Measurements from ENCODE around the gene BAIAP2L1. TPM values are rescaled to one million over a fixed set of nuclear protein-coding genes. Genes with fewer than 3 reads are reported as not detected.

Gene BAIAP2L1
- total and polyA plus RNA-seq, 2 experiments from 2014 or later, result 24.1 to 38.3 TPM

DNA sequence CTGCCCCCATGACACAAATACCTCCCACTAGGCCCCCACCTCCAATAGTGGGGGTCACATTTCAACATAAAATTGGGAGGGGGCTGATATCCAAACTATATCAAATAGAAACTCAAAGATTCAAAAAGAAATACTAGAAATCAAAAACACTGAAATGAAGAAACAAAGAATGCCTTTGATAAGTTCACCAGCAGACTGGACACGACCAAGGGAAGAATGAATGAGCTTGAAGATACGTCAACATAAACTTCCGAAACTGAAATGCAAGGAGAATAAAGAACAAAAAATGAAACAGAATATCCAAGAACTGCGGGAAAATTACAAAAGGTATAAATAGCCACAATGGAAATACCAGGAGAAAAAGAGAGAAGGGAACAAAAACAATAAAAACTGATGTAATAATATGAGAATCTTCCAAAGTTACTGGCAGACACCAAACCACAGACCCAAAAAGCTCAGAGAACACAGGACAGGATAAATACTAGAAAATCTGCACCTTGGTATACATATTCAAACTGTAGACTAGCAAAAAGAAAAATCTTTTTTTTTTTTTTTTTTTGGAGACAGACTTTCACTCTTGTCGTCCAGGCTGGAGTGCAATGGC is 69.9 kb downstream of the BAIAP2L1 start:
- H3K27ac Mint-ChIP-seq, result no peak overlapping the region
- Histone ChIP-seq H3K9me2 (ENCODE audit: insufficient read depth) (no peaks in the 10 kb centered on the region), H2AFZ (no peak overlapping the region), H3K4me1 (ENCODE audit: insufficient read depth) (peaks cover 3% of the 10 kb centered on the region), H3K4me2 (no peak overlapping the region), H3K27me3 (ENCODE audit: insufficient read depth) (no peaks in the 10 kb centered on the region), H3K36me3 (ENCODE audit: insufficient read depth) (no peaks in the 10 kb centered on the region), H3K4me3 (no peak overlapping the region), H3K79me2 (replicated peaks; ENCODE audit: insufficient read depth) (peaks cover 34% of the 10 kb centered on the region), H3K27ac (ENCODE audit: low read depth) (no peak overlapping the region), H3F3A (replicated peaks; ENCODE audit: low read depth) (no peaks in the 10 kb centered on the region), H4K20me1 (replicated peaks; ENCODE audit: insufficient read depth) (peaks cover 17% of the 10 kb centered on the region; the same call in 1 of the 2 replicates)
- peaks cover 13% of the 10 kb centered on the region for H3K4me1 Mint-ChIP-seq
- H3K4me3 Mint-ChIP-seq, result no peak overlapping the region
- H3K9me3 Mint-ChIP-seq, result peaks cover 2% of the 10 kb centered on the region; the same call in 2 of the 3 replicates
- ATAC-seq (no peak), DNase-seq (ENCODE audit: low spot score) (no peak)
- H3K36me3 Mint-ChIP-seq (ENCODE audit: low read depth), result peaks cover 25% of the 10 kb centered on the region
- peaks cover 6% of the 10 kb centered on the region for H3K27me3 Mint-ChIP-seq (ENCODE audit: insufficient read depth, low read depth, poor library complexity)
- no peak for TF ChIP-seq STAT1 (IDR thresholded peaks at IDR 0.05; ENCODE audit: unreplicated experiment)
- TF ChIP-seq, protein P1, sequence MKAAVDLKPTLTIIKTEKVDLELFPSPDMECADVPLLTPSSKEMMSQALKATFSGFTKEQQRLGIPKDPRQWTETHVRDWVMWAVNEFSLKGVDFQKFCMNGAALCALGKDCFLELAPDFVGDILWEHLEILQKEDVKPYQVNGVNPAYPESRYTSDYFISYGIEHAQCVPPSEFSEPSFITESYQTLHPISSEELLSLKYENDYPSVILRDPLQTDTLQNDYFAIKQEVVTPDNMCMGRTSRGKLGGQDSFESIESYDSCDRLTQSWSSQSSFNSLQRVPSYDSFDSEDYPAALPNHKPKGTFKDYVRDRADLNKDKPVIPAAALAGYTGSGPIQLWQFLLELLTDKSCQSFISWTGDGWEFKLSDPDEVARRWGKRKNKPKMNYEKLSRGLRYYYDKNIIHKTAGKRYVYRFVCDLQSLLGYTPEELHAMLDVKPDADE (IDR thresholded peaks at IDR 0.05), result no peak
- TF ChIP-seq, protein P2, sequence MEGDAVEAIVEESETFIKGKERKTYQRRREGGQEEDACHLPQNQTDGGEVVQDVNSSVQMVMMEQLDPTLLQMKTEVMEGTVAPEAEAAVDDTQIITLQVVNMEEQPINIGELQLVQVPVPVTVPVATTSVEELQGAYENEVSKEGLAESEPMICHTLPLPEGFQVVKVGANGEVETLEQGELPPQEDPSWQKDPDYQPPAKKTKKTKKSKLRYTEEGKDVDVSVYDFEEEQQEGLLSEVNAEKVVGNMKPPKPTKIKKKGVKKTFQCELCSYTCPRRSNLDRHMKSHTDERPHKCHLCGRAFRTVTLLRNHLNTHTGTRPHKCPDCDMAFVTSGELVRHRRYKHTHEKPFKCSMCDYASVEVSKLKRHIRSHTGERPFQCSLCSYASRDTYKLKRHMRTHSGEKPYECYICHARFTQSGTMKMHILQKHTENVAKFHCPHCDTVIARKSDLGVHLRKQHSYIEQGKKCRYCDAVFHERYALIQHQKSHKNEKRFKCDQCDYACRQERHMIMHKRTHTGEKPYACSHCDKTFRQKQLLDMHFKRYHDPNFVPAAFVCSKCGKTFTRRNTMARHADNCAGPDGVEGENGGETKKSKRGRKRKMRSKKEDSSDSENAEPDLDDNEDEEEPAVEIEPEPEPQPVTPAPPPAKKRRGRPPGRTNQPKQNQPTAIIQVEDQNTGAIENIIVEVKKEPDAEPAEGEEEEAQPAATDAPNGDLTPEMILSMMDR (conservative IDR thresholded peaks at IDR 0.05; ENCODE audit: low read depth in 2 of 2), result no peak
- TF ChIP-seq, protein P3, sequence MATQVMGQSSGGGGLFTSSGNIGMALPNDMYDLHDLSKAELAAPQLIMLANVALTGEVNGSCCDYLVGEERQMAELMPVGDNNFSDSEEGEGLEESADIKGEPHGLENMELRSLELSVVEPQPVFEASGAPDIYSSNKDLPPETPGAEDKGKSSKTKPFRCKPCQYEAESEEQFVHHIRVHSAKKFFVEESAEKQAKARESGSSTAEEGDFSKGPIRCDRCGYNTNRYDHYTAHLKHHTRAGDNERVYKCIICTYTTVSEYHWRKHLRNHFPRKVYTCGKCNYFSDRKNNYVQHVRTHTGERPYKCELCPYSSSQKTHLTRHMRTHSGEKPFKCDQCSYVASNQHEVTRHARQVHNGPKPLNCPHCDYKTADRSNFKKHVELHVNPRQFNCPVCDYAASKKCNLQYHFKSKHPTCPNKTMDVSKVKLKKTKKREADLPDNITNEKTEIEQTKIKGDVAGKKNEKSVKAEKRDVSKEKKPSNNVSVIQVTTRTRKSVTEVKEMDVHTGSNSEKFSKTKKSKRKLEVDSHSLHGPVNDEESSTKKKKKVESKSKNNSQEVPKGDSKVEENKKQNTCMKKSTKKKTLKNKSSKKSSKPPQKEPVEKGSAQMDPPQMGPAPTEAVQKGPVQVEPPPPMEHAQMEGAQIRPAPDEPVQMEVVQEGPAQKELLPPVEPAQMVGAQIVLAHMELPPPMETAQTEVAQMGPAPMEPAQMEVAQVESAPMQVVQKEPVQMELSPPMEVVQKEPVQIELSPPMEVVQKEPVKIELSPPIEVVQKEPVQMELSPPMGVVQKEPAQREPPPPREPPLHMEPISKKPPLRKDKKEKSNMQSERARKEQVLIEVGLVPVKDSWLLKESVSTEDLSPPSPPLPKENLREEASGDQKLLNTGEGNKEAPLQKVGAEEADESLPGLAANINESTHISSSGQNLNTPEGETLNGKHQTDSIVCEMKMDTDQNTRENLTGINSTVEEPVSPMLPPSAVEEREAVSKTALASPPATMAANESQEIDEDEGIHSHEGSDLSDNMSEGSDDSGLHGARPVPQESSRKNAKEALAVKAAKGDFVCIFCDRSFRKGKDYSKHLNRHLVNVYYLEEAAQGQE (IDR thresholded peaks at IDR 0.05; ENCODE audit: unreplicated experiment), result no peak
- TF ChIP-seq ZNF331 (CRISPR knock-in tag; IDR thresholded peaks at IDR 0.05; ENCODE audit: low read depth), result no peak
- no peak for TF ChIP-seq CREB1 (CRISPR knock-in tag; IDR thresholded peaks at IDR 0.05; ENCODE audit: low read depth)
- TF ChIP-seq NANOG (IDR thresholded peaks at IDR 0.05; ENCODE audit: borderline replicate concordance), result no peak
- TF ChIP-seq JUNB (IDR thresholded peaks at IDR 0.05; ENCODE audit: unreplicated experiment), result no peak
- no peak for TF ChIP-seq EZH2 (IDR thresholded peaks at IDR 0.05; ENCODE audit: low read depth, unreplicated experiment)
- no peak for TF ChIP-seq ZNF114 (CRISPR knock-in tag; IDR thresholded peaks at IDR 0.05)
- no peak for TF ChIP-seq POLR2AphosphoS5 (IDR thresholded peaks at IDR 0.05; ENCODE audit: low read depth)
- TF ChIP-seq, protein P4, sequence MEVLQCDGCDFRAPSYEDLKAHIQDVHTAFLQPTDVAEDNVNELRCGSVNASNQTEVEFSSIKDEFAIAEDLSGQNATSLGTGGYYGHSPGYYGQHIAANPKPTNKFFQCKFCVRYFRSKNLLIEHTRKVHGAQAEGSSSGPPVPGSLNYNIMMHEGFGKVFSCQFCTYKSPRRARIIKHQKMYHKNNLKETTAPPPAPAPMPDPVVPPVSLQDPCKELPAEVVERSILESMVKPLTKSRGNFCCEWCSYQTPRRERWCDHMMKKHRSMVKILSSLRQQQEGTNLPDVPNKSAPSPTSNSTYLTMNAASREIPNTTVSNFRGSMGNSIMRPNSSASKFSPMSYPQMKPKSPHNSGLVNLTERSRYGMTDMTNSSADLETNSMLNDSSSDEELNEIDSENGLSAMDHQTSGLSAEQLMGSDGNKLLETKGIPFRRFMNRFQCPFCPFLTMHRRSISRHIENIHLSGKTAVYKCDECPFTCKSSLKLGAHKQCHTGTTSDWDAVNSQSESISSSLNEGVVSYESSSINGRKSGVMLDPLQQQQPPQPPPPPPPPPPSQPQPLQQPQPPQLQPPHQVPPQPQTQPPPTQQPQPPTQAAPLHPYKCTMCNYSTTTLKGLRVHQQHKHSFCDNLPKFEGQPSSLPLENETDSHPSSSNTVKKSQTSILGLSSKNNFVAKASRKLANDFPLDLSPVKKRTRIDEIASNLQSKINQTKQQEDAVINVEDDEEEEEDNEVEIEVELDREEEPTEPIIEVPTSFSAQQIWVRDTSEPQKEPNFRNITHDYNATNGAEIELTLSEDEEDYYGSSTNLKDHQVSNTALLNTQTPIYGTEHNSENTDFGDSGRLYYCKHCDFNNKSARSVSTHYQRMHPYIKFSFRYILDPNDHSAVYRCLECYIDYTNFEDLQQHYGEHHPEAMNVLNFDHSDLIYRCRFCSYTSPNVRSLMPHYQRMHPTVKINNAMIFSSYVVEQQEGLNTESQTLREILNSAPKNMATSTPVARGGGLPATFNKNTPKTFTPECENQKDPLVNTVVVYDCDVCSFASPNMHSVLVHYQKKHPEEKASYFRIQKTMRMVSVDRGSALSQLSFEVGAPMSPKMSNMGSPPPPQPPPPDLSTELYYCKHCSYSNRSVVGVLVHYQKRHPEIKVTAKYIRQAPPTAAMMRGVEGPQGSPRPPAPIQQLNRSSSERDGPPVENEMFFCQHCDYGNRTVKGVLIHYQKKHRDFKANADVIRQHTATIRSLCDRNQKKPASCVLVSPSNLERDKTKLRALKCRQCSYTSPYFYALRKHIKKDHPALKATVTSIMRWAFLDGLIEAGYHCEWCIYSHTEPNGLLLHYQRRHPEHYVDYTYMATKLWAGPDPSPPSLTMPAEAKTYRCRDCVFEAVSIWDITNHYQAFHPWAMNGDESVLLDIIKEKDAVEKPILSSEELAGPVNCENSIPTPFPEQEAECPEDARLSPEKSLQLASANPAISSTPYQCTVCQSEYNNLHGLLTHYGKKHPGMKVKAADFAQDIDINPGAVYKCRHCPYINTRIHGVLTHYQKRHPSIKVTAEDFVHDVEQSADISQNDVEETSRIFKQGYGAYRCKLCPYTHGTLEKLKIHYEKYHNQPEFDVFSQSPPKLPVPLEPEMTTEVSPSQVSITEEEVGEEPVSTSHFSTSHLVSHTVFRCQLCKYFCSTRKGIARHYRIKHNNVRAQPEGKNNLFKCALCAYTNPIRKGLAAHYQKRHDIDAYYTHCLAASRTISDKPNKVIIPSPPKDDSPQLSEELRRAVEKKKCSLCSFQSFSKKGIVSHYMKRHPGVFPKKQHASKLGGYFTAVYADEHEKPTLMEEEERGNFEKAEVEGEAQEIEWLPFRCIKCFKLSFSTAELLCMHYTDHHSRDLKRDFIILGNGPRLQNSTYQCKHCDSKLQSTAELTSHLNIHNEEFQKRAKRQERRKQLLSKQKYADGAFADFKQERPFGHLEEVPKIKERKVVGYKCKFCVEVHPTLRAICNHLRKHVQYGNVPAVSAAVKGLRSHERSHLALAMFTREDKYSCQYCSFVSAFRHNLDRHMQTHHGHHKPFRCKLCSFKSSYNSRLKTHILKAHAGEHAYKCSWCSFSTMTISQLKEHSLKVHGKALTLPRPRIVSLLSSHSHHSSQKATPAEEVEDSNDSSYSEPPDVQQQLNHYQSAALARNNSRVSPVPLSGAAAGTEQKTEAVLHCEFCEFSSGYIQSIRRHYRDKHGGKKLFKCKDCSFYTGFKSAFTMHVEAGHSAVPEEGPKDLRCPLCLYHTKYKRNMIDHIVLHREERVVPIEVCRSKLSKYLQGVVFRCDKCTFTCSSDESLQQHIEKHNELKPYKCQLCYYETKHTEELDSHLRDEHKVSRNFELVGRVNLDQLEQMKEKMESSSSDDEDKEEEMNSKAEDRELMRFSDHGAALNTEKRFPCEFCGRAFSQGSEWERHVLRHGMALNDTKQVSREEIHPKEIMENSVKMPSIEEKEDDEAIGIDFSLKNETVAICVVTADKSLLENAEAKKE (CRISPR knock-in tag; IDR thresholded peaks at IDR 0.05), result no peak
- TF ChIP-seq EZH2phosphoT487 (IDR thresholded peaks at IDR 0.05; ENCODE audit: unreplicated experiment), result no peak

Data from GM23338 (cell line).